H9 (cell line): ENCODE results near the gene PDE1C. TPM values are rescaled to one million over a fixed set of nuclear protein-coding genes. Genes with fewer than 3 reads are reported as not detected.

Source experiments
- DNase-seq: peaks from one replicate; pipeline ENCODE4 v3.0.0-alpha.2; 2017
- H2AFZ ChIP-seq: one replicate; pipeline ENCODE4 v1.6.1; 2013; ENCODE audit warnings: mild to moderate bottlenecking, low read length, control low read depth, moderate library complexity
- H2AK5ac ChIP-seq: 2 replicates; pipeline ENCODE4 v1.6.1; 2013; ENCODE audit warnings: low read length, control low read depth, mixed read lengths; ENCODE audit not compliant: insufficient read length
- H2BK120ac ChIP-seq: one replicate; pipeline ENCODE4 v1.6.1; 2013; ENCODE audit warnings: low read depth, mild to moderate bottlenecking, low read length, control low read depth, inconsistent platforms; ENCODE audit not compliant: poor library complexity, severe bottlenecking
- H2BK12ac ChIP-seq: 2 replicates; pipeline ENCODE4 v1.6.1; 2013; ENCODE audit warnings: low read length, control low read depth, mixed read lengths, low read depth; ENCODE audit not compliant: insufficient read length
- H2BK15ac ChIP-seq: 2 replicates; pipeline ENCODE4 v1.6.1; 2013; ENCODE audit warnings: low read depth, low read length, control low read depth
- H2BK20ac ChIP-seq: one replicate; pipeline ENCODE4 v1.6.1; 2013; ENCODE audit warnings: low read depth, mild to moderate bottlenecking, low read length, control low read depth, inconsistent platforms; ENCODE audit not compliant: poor library complexity, severe bottlenecking
- H2BK5ac ChIP-seq: 2 replicates; pipeline ENCODE4 v1.6.1; 2013; ENCODE audit warnings: low read length, control low read depth, mixed read lengths; ENCODE audit not compliant: insufficient read length
- H3K14ac ChIP-seq: 2 replicates; pipeline ENCODE4 v1.6.1; 2013; ENCODE audit warnings: low read length, control low read depth; ENCODE audit not compliant: insufficient read depth
- H3K18ac ChIP-seq: 2 replicates; pipeline ENCODE4 v1.6.1; 2013; ENCODE audit warnings: low read depth, mild to moderate bottlenecking, mixed read lengths, low read length, control low read depth; ENCODE audit not compliant: insufficient read length
- H3K23ac ChIP-seq: 2 replicates; pipeline ENCODE4 v1.6.1; 2013; ENCODE audit warnings: low read length, control low read depth, mixed read lengths, low read depth; ENCODE audit not compliant: insufficient read length
- H3K23me2 ChIP-seq: 2 replicates; pipeline ENCODE4 v1.6.1; 2013; ENCODE audit warnings: low read depth, mild to moderate bottlenecking, mixed read lengths, low read length, control low read depth; ENCODE audit not compliant: insufficient read length, poor library complexity, severe bottlenecking
- H3K27ac ChIP-seq: 2 replicates; pipeline ENCODE4 v1.5.1; 2013; ENCODE audit warnings: low read length, control low read depth, mixed read lengths, low read depth; ENCODE audit not compliant: insufficient read length
- H3K27me3 ChIP-seq: 2 replicates; pipeline ENCODE4 v1.6.1; 2013; ENCODE audit warnings: low read length, control low read depth, inconsistent platforms; ENCODE audit not compliant: insufficient read depth
- H3K4ac ChIP-seq: 2 replicates; pipeline ENCODE4 v1.6.1; 2013; ENCODE audit warnings: low read depth, mild to moderate bottlenecking, control low read depth, inconsistent platforms, low read length, moderate library complexity
- H3K4me1 ChIP-seq: 2 replicates; pipeline ENCODE4 v1.6.1; 2013; ENCODE audit warnings: low read length, control low read depth, inconsistent platforms; ENCODE audit not compliant: insufficient read depth
- H3K4me2 ChIP-seq: 2 replicates; pipeline ENCODE4 v1.6.1; 2013; ENCODE audit warnings: low read length, control low read depth, mixed read lengths; ENCODE audit not compliant: insufficient read length, insufficient read depth
- H3K56ac ChIP-seq: 2 replicates; pipeline ENCODE4 v1.6.1; 2013; ENCODE audit warnings: low read depth, mild to moderate bottlenecking, mixed read lengths, low read length, control low read depth; ENCODE audit not compliant: insufficient read length
- H3K79me1 ChIP-seq: 2 replicates; pipeline ENCODE4 v1.6.1; 2013; ENCODE audit warnings: low read depth, mild to moderate bottlenecking, moderate library complexity, low read length, control low read depth, inconsistent platforms; ENCODE audit not compliant: insufficient read depth, poor library complexity, severe bottlenecking
- H3K79me2 ChIP-seq: 2 replicates; pipeline ENCODE4 v1.6.1; 2013; ENCODE audit warnings: low read length, control low read depth, inconsistent platforms; ENCODE audit not compliant: insufficient read depth
- H3K9ac ChIP-seq: 2 replicates; pipeline ENCODE4 v1.6.1; 2013; ENCODE audit warnings: low read length, control low read depth, mixed read lengths; ENCODE audit not compliant: insufficient read length; ENCODE audit errors: extremely low read depth
- H3K9me3 ChIP-seq: one replicate; pipeline ENCODE4 v1.6.1; 2013; ENCODE audit warnings: low read depth, low read length, inconsistent platforms; ENCODE audit not compliant: control insufficient read depth
- H3T11ph ChIP-seq: one replicate; pipeline ENCODE4 v1.6.1; 2013; ENCODE audit warnings: mild to moderate bottlenecking, low read length, control low read depth, inconsistent platforms
- H4K20me1 ChIP-seq: one replicate; pipeline ENCODE4 v1.6.1; 2013; ENCODE audit not compliant: control insufficient read depth, insufficient read length, insufficient read depth
- H4K5ac ChIP-seq: 2 replicates; pipeline ENCODE4 v1.6.1; 2013; ENCODE audit warnings: low read depth, mild to moderate bottlenecking, mixed read lengths, low read length, control low read depth; ENCODE audit not compliant: insufficient read length
- H4K8ac ChIP-seq: replicated peaks from 2 replicates; pipeline ENCODE4 v1.6.1; 2013; ENCODE audit warnings: low read length, control low read depth, mixed read lengths, low read depth; ENCODE audit not compliant: insufficient read length
- H4K91ac ChIP-seq: 2 replicates; pipeline ENCODE4 v1.6.1; 2013; ENCODE audit warnings: low read depth, mild to moderate bottlenecking, moderate library complexity, mixed read lengths, low read length, control low read depth; ENCODE audit not compliant: insufficient read length
- H3K27ac Mint-ChIP-seq, 3 experiments: 2 replicates in 2 of 3; 3 replicates in 1 of 3; pipeline ENCODE4 v1.8.0; 2020 to 2021; ENCODE audit warnings: mixed read lengths in 3 of 3, mild to moderate bottlenecking in 1 of 3, moderate library complexity in 1 of 3
- H3K27me3 Mint-ChIP-seq: 2 replicates; pipeline ENCODE4 v1.8.0; 2021; ENCODE audit warnings: low read depth, mild to moderate bottlenecking, moderate library complexity, mixed read lengths
- H3K36me3 Mint-ChIP-seq, 3 experiments: 2 replicates in 2 of 3; 3 replicates in 1 of 3; pipeline ENCODE4 v1.8.0; 2020 to 2021; ENCODE audit warnings: low read depth in 3 of 3, mixed read lengths in 3 of 3; ENCODE audit not compliant: insufficient read depth in 1 of 3
- H3K4me1 Mint-ChIP-seq, 2 experiments: 2 replicates each; pipeline ENCODE4 v1.8.0; 2020; ENCODE audit warnings: mixed read lengths in 2 of 2
- H3K4me3 Mint-ChIP-seq, 2 experiments: 2 replicates in 1 of 2; 3 replicates in 1 of 2; pipeline ENCODE4 v1.8.0; 2020 to 2021; ENCODE audit warnings: mild to moderate bottlenecking in 2 of 2, mixed read lengths in 2 of 2, moderate library complexity in 1 of 2
- H3K9me3 Mint-ChIP-seq, 2 experiments: 2 replicates in 1 of 2; 3 replicates in 1 of 2; pipeline ENCODE4 v1.8.0; 2020; ENCODE audit warnings: mild to moderate bottlenecking in 2 of 2, mixed read lengths in 2 of 2, moderate library complexity in 1 of 2
- CTCF ChIP-seq: fragments of 200-600 bp; sonication (generic); conservative IDR thresholded peaks from 3 replicates; pipeline ENCODE4 v1.8.0; 2021; ENCODE audit warnings: antibody characterized with exemption, mild to moderate bottlenecking
- whole genome bisulfite sequencing: extraction: QIAGEN DNeasy Blood & Tissue Kit; methylation state at CpG from one replicate; pipeline ENCODE4 v1.1.7; 2013; ENCODE audit warnings: missing lambda C conversion rate, low lambda C conversion rate, mixed read lengths; ENCODE audit not compliant: insufficient read length; ENCODE audit errors: extremely low coverage; 5-methylcytosine and 5-hydroxymethylcytosine counted together
- total RNA-seq: library from RNA; stranded (reverse); gene quantifications from 2 replicates; pipeline ENCODE4 v1.2.1, GENCODE V29; 2021

The PDE1C gene
- total RNA-seq, 1 experiment from 2014 or later: 0.17 TPM

DNA sequence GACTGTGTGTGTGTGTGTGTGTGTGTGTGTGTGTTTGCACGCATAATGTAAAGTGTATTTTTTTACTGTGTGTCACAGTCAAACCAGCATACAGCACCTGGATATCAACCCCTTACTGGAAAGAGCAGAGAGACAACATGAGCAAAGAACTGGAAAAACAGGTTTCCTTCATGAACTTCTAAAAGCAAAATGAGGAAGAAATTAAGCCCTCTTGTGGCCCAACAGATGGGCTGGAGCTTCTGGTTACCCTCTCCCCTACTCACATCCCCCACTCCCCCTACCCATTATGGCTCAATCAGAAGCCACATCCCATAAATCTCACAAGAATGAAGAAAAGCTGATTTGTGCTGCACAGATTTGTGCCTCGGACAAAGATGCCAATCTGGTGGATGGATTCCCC lies 36.2 kb downstream of the PDE1C start:
- Mint-ChIP-seq H3K27me3 (peaks cover 6% of the 10 kb centered on the region; the same call in 1 of the 2 replicates), H3K4me3 (no peak overlapping the region), H3K36me3 (peaks cover 0 to 11% (median 7%) of the 10 kb centered on the region in 3 experiments; a peak in 5 of 7 replicates), H3K9me3 (peaks cover 8 to 10% of the 10 kb centered on the region in 2 experiments), H3K27ac (no peak overlapping the region), H3K4me1 (peaks cover 0 to 4% of the 10 kb centered on the region in 2 experiments; a peak in 2 of 4 replicates)
- no peak for DNase-seq
- H2AK5ac ChIP-seq: no peak overlapping the region
- no peak overlapping the region for H3K27ac ChIP-seq
- peak; percentile 12; the same call in 1 of the 3 replicates for TF ChIP-seq CTCF
- H3K79me2 ChIP-seq: no peaks in the 10 kb centered on the region
- H3K4me1 ChIP-seq: no peaks in the 10 kb centered on the region
- no peak overlapping the region for H3K23ac ChIP-seq
- no peaks in the 10 kb centered on the region for H4K20me1 ChIP-seq
- no peak overlapping the region for H3K9ac ChIP-seq
- no peaks in the 10 kb centered on the region for H3K27me3 ChIP-seq
- no peak overlapping the region for H2BK20ac ChIP-seq
- H3K56ac ChIP-seq: no peak overlapping the region
- H2BK15ac ChIP-seq: no peak overlapping the region
- no peak overlapping the region for H2BK12ac ChIP-seq
- H3K9me3 ChIP-seq: no peaks in the 10 kb centered on the region
- H2BK120ac ChIP-seq: no peak overlapping the region
- no peak overlapping the region for H3K18ac ChIP-seq
- no peak overlapping the region for H4K91ac ChIP-seq
- H3T11ph ChIP-seq: no peak overlapping the region
- no peak overlapping the region for H4K5ac ChIP-seq
- no peak overlapping the region for H3K4me2 ChIP-seq
- H3K14ac ChIP-seq: no peak overlapping the region
- no peak overlapping the region for H2BK5ac ChIP-seq
- WGBS: no CpG with 5 or more reads among the region's 2 CpGs
- no peak overlapping the region for H2AFZ ChIP-seq
- H3K4ac ChIP-seq: no peak overlapping the region
- H3K79me1 ChIP-seq: no peaks in the 10 kb centered on the region
- H3K23me2 ChIP-seq: no peaks in the 10 kb centered on the region
- no peak overlapping the region for H4K8ac ChIP-seq
